HepG2 (cell line): ENCODE data around the gene RTCA. TPM values are rescaled to one million over a fixed set of nuclear protein-coding genes. Genes with fewer than 3 reads are reported as not detected.

Experiments
- BCLAF1 ChIP-seq: fragments of 450-650 bp; IDR thresholded peaks from 2 replicates; pipeline ENCODE4 v1.6.1; 2017; ENCODE audit warnings: mild to moderate bottlenecking
- GZF1 ChIP-seq: sonication (generic); formaldehyde crosslinking; IDR thresholded peaks from 2 replicates; pipeline ENCODE4 v1.5.1; 2020; ENCODE audit warnings: mild to moderate bottlenecking, missing genetic modification reagents
- NCOR1 ChIP-seq: fragments of 200-600 bp; sonication (generic); IDR thresholded peaks from 2 replicates; pipeline ENCODE4 v1.7.0; 2017; ENCODE audit warnings: antibody characterized with exemption, low read length, borderline replicate concordance
- RBFOX2 ChIP-seq: fragments of 200-400 bp; formaldehyde crosslinking; IDR thresholded peaks from 2 replicates; pipeline ENCODE4 v1.6.1; 2017; ENCODE audit warnings: low read depth, mild to moderate bottlenecking, low read length
- SP5 ChIP-seq: IDR thresholded peaks from 2 replicates; pipeline ENCODE4 v1.6.1; 2016; ENCODE audit warnings: low read depth, borderline replicate concordance
- STAT6 ChIP-seq: sonication (generic); formaldehyde crosslinking; IDR thresholded peaks from 2 replicates; pipeline ENCODE4 v1.4.0; 2020; ENCODE audit warnings: missing genetic modification reagents, mild to moderate bottlenecking, borderline replicate concordance
- TMF1 ChIP-seq: sonication (generic); formaldehyde crosslinking; IDR thresholded peaks from 2 replicates; pipeline ENCODE4 v1.8.1; 2022; ENCODE audit warnings: low read depth, missing genetic modification reagents
- WIZ ChIP-seq: sonication (generic); formaldehyde crosslinking; IDR thresholded peaks from 2 replicates; pipeline ENCODE4 v1.5.1; 2020; ENCODE audit warnings: mild to moderate bottlenecking, missing genetic modification reagents
- YEATS2 ChIP-seq: sonication (generic); formaldehyde crosslinking; IDR thresholded peaks from 2 replicates; pipeline ENCODE4 v1.4.0; 2020; ENCODE audit warnings: missing genetic modification reagents, borderline replicate concordance
- ZFP36L1 ChIP-seq: sonication (generic); formaldehyde crosslinking; IDR thresholded peaks from 2 replicates; pipeline ENCODE4 v1.8.0; 2022; ENCODE audit warnings: mild to moderate bottlenecking, missing genetic modification reagents, moderate library complexity
- ZSCAN9 ChIP-seq: IDR thresholded peaks from 2 replicates; pipeline ENCODE4 v1.6.1; 2016; ENCODE audit warnings: borderline replicate concordance
- ZZZ3 ChIP-seq: sonication (generic); formaldehyde crosslinking; IDR thresholded peaks from 2 replicates; pipeline ENCODE4 v1.4.0; 2020; ENCODE audit warnings: missing genetic modification reagents, mild to moderate bottlenecking, borderline replicate concordance
- polyA plus RNA-seq, 8 experiments: library from polyadenylated mRNA; depleted of rRNA in 3 of 8; stranded (reverse) in 7 of 8; unstranded in 1 of 8; fragments of >200 nt; fragmentation: Illumina TruSeq in 4 of 8; extraction: Trizol in 4 of 8; gene quantifications; 2 replicates each; pipeline versions ENCODE4 v1.2.1 to v1.2.3, GENCODE V29; 2011 to 2016; ENCODE audit warnings: low read depth in 4 of 8, missing spikeins in 1 of 8, mixed read lengths in 1 of 8; ENCODE audit not compliant: insufficient read depth in 1 of 8
- total RNA-seq, 5 experiments: library from RNA; depleted of rRNA; stranded (reverse); fragments of >200 nt; fragmentation: Illumina TruSeq; extraction: Trizol; gene quantifications; 2 replicates each; pipeline ENCODE4 v1.2.3, GENCODE V29; 2016; ENCODE audit warnings: low read depth in 1 of 5
- TF ChIP-seq, protein P1 (sequence below): sonication (generic); formaldehyde crosslinking; IDR thresholded peaks from 2 replicates; pipeline ENCODE4 v1.8.0; 2022; ENCODE audit warnings: missing genetic modification reagents, mild to moderate bottlenecking, moderate library complexity, borderline replicate concordance
- TF ChIP-seq, protein P2 (sequence below): sonication (generic); formaldehyde crosslinking; IDR thresholded peaks from 2 replicates; pipeline ENCODE4 v1.8.1; 2023; ENCODE audit warnings: mild to moderate bottlenecking, missing genetic modification reagents, borderline replicate concordance
- TF ChIP-seq, protein P3 (sequence below): sonication (generic); formaldehyde crosslinking; IDR thresholded peaks from 2 replicates; pipeline ENCODE4 v1.8.1; 2023; ENCODE audit warnings: mild to moderate bottlenecking, inconsistent platforms, moderate library complexity, missing genetic modification reagents, borderline replicate concordance
- TF ChIP-seq, protein P4 (sequence below): sonication (generic); formaldehyde crosslinking; IDR thresholded peaks from 2 replicates; pipeline ENCODE4 v1.5.1; 2020; ENCODE audit warnings: missing genetic modification reagents, mild to moderate bottlenecking, borderline replicate concordance

The RTCA gene
- total and polyA plus RNA-seq, 2 of the 13 experiments (the other 11 are each of a cell fraction or from before 2014, with no cell fraction given), result 22.7 to 31.0 TPM

DNA sequence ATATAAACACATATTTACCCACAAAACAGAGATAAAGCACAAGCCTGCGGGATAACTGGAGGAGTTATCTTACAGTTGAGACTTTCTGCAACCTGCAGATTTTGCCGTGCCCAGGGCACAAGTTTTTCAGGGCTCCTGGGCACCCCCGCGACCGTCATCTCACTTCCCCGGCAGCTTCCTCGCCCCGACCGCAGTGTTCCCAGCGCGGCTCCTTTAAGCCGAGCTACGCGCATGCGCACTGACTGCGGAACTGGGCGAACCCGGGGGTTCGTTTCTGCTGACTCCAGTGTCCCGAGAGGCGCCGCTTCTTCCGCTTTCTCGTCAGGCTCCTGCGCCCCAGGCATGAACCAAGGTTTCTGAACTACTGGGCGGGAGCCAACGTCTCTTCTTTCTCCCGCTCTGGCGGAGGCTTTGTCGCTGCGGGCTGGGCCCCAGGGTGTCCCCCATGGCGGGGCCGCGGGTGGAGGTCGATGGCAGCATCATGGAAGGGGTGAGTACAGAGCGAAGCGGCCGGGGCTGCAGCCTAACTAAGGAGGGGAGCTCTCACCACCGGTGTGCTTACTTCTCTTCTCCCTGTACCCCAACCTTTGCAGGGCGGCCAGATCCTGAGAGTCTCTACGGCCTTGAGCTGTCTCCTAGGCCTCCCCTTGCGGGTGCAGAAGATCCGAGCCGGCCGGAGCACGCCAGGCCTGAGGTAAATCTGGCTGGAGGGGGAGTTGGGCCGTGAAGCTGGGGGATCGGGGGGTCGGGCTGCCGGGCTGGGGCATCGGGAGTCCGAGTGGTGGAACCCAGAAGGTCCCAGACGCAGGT is at the start of gene RTCA (continued):
- peak; percentile 84; the same call in 1 of the 2 replicates for TF ChIP-seq STAT6 (CRISPR knock-in tag)
- no peak for TF ChIP-seq BCLAF1
- no peak for TF ChIP-seq SP5 (CRISPR knock-in tag)
- TF ChIP-seq YEATS2 (CRISPR knock-in tag), result no peak; the same call in 1 of the 2 replicates
- TF ChIP-seq, protein P1, sequence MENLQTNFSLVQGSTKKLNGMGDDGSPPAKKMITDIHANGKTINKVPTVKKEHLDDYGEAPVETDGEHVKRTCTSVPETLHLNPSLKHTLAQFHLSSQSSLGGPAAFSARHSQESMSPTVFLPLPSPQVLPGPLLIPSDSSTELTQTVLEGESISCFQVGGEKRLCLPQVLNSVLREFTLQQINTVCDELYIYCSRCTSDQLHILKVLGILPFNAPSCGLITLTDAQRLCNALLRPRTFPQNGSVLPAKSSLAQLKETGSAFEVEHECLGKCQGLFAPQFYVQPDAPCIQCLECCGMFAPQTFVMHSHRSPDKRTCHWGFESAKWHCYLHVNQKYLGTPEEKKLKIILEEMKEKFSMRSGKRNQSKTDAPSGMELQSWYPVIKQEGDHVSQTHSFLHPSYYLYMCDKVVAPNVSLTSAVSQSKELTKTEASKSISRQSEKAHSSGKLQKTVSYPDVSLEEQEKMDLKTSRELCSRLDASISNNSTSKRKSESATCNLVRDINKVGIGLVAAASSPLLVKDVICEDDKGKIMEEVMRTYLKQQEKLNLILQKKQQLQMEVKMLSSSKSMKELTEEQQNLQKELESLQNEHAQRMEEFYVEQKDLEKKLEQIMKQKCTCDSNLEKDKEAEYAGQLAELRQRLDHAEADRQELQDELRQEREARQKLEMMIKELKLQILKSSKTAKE (CRISPR knock-in tag), result no peak
- no peak for TF ChIP-seq ZZZ3 (CRISPR knock-in tag)
- TF ChIP-seq, protein P2, sequence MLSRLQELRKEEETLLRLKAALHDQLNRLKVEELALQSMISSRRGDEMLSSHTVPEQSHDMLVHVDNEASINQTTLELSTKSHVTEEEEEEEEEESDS, result no peak
- 0 out of 2 replicates have a peak, but pooled peaks have one; percentile 7 for TF ChIP-seq NCOR1
- TF ChIP-seq, protein P3, sequence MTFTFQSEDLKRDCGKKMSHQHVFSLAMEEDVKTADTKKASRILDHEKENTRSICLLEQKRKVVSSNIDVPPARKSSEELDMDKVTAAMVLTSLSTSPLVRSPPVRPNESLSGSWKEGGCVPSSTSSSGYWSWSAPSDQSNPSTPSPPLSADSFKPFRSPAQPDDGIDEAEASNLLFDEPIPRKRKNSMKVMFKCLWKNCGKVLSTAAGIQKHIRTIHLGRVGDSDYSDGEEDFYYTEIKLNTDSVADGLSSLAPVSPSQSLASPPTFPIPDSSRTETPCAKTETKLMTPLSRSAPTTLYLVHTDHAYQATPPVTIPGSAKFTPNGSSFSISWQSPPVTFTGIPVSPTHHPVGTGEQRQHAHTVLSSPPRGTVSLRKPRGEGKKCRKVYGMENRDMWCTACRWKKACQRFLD (CRISPR knock-in tag), result peak; percentile 84; the same call in 1 of the 2 replicates
- TF ChIP-seq TMF1 (CRISPR knock-in tag), result no peak
- TF ChIP-seq ZFP36L1 (CRISPR knock-in tag), result no peak
- TF ChIP-seq, protein P4, sequence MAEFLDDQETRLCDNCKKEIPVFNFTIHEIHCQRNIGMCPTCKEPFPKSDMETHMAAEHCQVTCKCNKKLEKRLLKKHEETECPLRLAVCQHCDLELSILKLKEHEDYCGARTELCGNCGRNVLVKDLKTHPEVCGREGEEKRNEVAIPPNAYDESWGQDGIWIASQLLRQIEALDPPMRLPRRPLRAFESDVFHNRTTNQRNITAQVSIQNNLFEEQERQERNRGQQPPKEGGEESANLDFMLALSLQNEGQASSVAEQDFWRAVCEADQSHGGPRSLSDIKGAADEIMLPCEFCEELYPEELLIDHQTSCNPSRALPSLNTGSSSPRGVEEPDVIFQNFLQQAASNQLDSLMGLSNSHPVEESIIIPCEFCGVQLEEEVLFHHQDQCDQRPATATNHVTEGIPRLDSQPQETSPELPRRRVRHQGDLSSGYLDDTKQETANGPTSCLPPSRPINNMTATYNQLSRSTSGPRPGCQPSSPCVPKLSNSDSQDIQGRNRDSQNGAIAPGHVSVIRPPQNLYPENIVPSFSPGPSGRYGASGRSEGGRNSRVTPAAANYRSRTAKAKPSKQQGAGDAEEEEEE, result no peak
- TF ChIP-seq WIZ (CRISPR knock-in tag), result peak; percentile 80; the same call in 1 of the 2 replicates
- TF ChIP-seq GZF1 (CRISPR knock-in tag), result no peak
- peak; percentile 81 for TF ChIP-seq RBFOX2
- TF ChIP-seq ZSCAN9, result no peak
